ENCODE results near the gene GSTCD.

GRCh38 chr4:105851196-105851595 is 142.6 kb downstream of the GSTCD start:
- TF ChIP-seq TCF7 (CRISPR knock-in tag; IDR thresholded peaks at IDR 0.05; ENCODE audit: low read depth): no peak
- no peak for TF ChIP-seq TEAD4 (CRISPR knock-in tag; IDR thresholded peaks at IDR 0.05)
- TF ChIP-seq SP1 (CRISPR knock-in tag; conservative IDR thresholded peaks at IDR 0.05): no peak
- TF ChIP-seq CTCF (IDR thresholded peaks at IDR 0.05): no peak
- TF ChIP-seq ZBTB21 (CRISPR knock-in tag; IDR thresholded peaks at IDR 0.05; ENCODE audit: borderline replicate concordance): no peak
- TF ChIP-seq TP53 (CRISPR knock-in tag; IDR thresholded peaks at IDR 0.05): no peak
- no peak for TF ChIP-seq ETV6 (CRISPR knock-in tag; IDR thresholded peaks at IDR 0.05)
- no peak for TF ChIP-seq ARID4B (CRISPR knock-in tag; IDR thresholded peaks at IDR 0.05; ENCODE audit: borderline replicate concordance)
- no peak for TF ChIP-seq JUN (CRISPR knock-in tag; IDR thresholded peaks at IDR 0.05)
- TF ChIP-seq IRF2 (CRISPR knock-in tag; IDR thresholded peaks at IDR 0.05; ENCODE audit: borderline replicate concordance, low read depth): no peak
- no peak for TF ChIP-seq USF2 (CRISPR knock-in tag; IDR thresholded peaks at IDR 0.05)
- no peak for TF ChIP-seq STAT6 (CRISPR knock-in tag; conservative IDR thresholded peaks at IDR 0.05; ENCODE audit: low read depth)

Measured in WTC11 (cell line).